ENCODE measurements around the gene NDUFB10. TPM values are rescaled to one million over a fixed set of nuclear protein-coding genes. Genes with fewer than 3 reads are reported as not detected.

NDUFB10 gene
- total and polyA plus RNA-seq, 2 donors (not counting 1 experiment from before 2014, with no cell fraction given): 123 to 149 TPM

DNA sequence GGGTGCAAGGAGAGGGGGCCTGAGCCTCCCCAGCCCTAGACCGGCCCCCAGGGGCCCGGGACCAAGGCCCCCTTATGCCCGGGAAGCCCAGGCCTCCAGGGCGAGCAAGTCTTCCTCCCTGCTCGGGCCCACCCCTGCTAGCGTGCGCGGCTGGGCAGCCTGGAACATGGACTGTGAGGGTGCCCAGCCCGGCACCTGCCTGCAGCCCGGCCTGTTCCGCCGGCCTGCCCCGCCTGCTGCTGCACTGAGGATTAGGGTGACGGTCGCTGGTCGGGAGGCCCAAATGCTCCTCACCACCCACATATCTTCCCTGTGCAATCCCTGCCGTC lies 47.2 kb upstream of the NDUFB10 start:
- no peaks in the 10 kb centered on the region for H3K79me2 ChIP-seq (ENCODE audit: control insufficient read depth, insufficient read depth, low read length)
- H3K4me2 ChIP-seq (ENCODE audit: extremely low read depth, insufficient read depth, low read length): no peak overlapping the region
- H3K4me1 ChIP-seq (ENCODE audit: control insufficient read depth, extremely low read depth, insufficient read depth, low read length): no peaks in the 10 kb centered on the region
- no peaks in the 10 kb centered on the region for H4K20me1 ChIP-seq (ENCODE audit: control insufficient read depth, extremely low read depth, insufficient read depth, low read length)
- no peak for TF ChIP-seq EZH2 (IDR thresholded peaks at IDR 0.05; ENCODE audit: low read length, missing control alignments)
- TF ChIP-seq, protein P1, sequence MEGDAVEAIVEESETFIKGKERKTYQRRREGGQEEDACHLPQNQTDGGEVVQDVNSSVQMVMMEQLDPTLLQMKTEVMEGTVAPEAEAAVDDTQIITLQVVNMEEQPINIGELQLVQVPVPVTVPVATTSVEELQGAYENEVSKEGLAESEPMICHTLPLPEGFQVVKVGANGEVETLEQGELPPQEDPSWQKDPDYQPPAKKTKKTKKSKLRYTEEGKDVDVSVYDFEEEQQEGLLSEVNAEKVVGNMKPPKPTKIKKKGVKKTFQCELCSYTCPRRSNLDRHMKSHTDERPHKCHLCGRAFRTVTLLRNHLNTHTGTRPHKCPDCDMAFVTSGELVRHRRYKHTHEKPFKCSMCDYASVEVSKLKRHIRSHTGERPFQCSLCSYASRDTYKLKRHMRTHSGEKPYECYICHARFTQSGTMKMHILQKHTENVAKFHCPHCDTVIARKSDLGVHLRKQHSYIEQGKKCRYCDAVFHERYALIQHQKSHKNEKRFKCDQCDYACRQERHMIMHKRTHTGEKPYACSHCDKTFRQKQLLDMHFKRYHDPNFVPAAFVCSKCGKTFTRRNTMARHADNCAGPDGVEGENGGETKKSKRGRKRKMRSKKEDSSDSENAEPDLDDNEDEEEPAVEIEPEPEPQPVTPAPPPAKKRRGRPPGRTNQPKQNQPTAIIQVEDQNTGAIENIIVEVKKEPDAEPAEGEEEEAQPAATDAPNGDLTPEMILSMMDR (conservative IDR thresholded peaks at IDR 0.05 in 1 of 2, IDR thresholded peaks at IDR 0.05 in 1 of 2; ENCODE audit: low read depth in 1 of 2, low read length in 2 of 2): no peak
- no peaks in the 10 kb centered on the region for H3K36me3 ChIP-seq (ENCODE audit: control insufficient read depth, insufficient read depth, low read length)
- no peak overlapping the region for H3K27ac ChIP-seq (ENCODE audit: insufficient read depth, low read length)
- H3K4me3 ChIP-seq (replicated peaks in 1 of 4; ENCODE audit: control extremely low read depth in 1 of 4, insufficient read depth in 1 of 4, low read depth in 3 of 4, low read length in 4 of 4): no peak overlapping the region
- H3K9me3 ChIP-seq (ENCODE audit: control insufficient read depth, insufficient read depth, low read depth, low read length): no peaks in the 10 kb centered on the region
- peaks cover 15% of the 10 kb centered on the region for H3K27me3 ChIP-seq (ENCODE audit: control insufficient read depth, insufficient read depth, low read length)
- no peak for DNase-seq (ENCODE audit: low read depth in 2 of 2)
- H3K9ac ChIP-seq (ENCODE audit: insufficient read depth, low read length): no peak overlapping the region
- no peak overlapping the region for H2AFZ ChIP-seq (ENCODE audit: low read length)

- peaks cover 21% of the 10 kb centered on the region for H3K27me3 ChIP-seq (ENCODE audit: control insufficient read depth, insufficient read depth, low read length)
- H3K27ac ChIP-seq (ENCODE audit: insufficient read depth, low read length): no peak overlapping the region
- no peaks in the 10 kb centered on the region for H3K4me1 ChIP-seq (ENCODE audit: control insufficient read depth, extremely low read depth, insufficient read depth, low read length)
- no peak overlapping the region for H3K4me3 ChIP-seq (replicated peaks in 1 of 4; ENCODE audit: control extremely low read depth in 1 of 4, insufficient read depth in 1 of 4, low read depth in 3 of 4, low read length in 4 of 4)
- H3K9me3 ChIP-seq (ENCODE audit: control insufficient read depth, insufficient read depth, low read depth, low read length): no peaks in the 10 kb centered on the region
- no peak for TF ChIP-seq EZH2 (IDR thresholded peaks at IDR 0.05; ENCODE audit: low read length, missing control alignments)
- TF ChIP-seq, protein P1 (conservative IDR thresholded peaks at IDR 0.05 in 1 of 2, IDR thresholded peaks at IDR 0.05 in 1 of 2; ENCODE audit: low read depth in 1 of 2, low read length in 2 of 2): no peak
- no peaks in the 10 kb centered on the region for H4K20me1 ChIP-seq (ENCODE audit: control insufficient read depth, extremely low read depth, insufficient read depth, low read length)
- no peaks in the 10 kb centered on the region for H3K36me3 ChIP-seq (ENCODE audit: control insufficient read depth, insufficient read depth, low read length)
- H2AFZ ChIP-seq (ENCODE audit: low read length): no peak overlapping the region
- no peak overlapping the region for H3K4me2 ChIP-seq (ENCODE audit: extremely low read depth, insufficient read depth, low read length)
- H3K79me2 ChIP-seq (ENCODE audit: control insufficient read depth, insufficient read depth, low read length): no peaks in the 10 kb centered on the region
- no peak overlapping the region for H3K9ac ChIP-seq (ENCODE audit: insufficient read depth, low read length)
- no peak for DNase-seq (ENCODE audit: low read depth in 2 of 2)
Observed at GRCh38 chr16:1913327-1914083, 45.8 kb upstream of the NDUFB10 start.

GRCh38 chr16:1914084-1914608 lies 45.2 kb upstream of the NDUFB10 start:
- Histone ChIP-seq H2AFZ (ENCODE audit: low read length) (no peak overlapping the region), H3K9me3 (ENCODE audit: control insufficient read depth, insufficient read depth, low read depth, low read length) (no peaks in the 10 kb centered on the region), H3K4me3 (replicated peaks in 1 of 4; ENCODE audit: control extremely low read depth in 1 of 4, insufficient read depth in 1 of 4, low read depth in 3 of 4, low read length in 4 of 4) (no peak overlapping the region), H3K4me2 (ENCODE audit: extremely low read depth, insufficient read depth, low read length) (no peak overlapping the region), H3K27ac (ENCODE audit: insufficient read depth, low read length) (no peak overlapping the region), H3K36me3 (ENCODE audit: control insufficient read depth, insufficient read depth, low read length) (no peaks in the 10 kb centered on the region), H3K27me3 (ENCODE audit: control insufficient read depth, insufficient read depth, low read length) (peaks cover 26% of the 10 kb centered on the region), H4K20me1 (ENCODE audit: control insufficient read depth, extremely low read depth, insufficient read depth, low read length) (no peaks in the 10 kb centered on the region), H3K79me2 (ENCODE audit: control insufficient read depth, insufficient read depth, low read length) (no peaks in the 10 kb centered on the region), H3K4me1 (ENCODE audit: control insufficient read depth, extremely low read depth, insufficient read depth, low read length) (no peaks in the 10 kb centered on the region), H3K9ac (ENCODE audit: insufficient read depth, low read length) (no peak overlapping the region)
- no peak for DNase-seq (ENCODE audit: low read depth in 2 of 2)
- TF ChIP-seq, protein P1 (conservative IDR thresholded peaks at IDR 0.05 in 1 of 2, IDR thresholded peaks at IDR 0.05 in 1 of 2; ENCODE audit: low read depth in 1 of 2, low read length in 2 of 2): no peak
- no peak for TF ChIP-seq EZH2 (IDR thresholded peaks at IDR 0.05; ENCODE audit: low read length, missing control alignments)
